Measurements from ENCODE around the gene ZNF526.

Gene ZNF526

GRCh38 chr19:42268142-42268703 lies 48.1 kb downstream of the ZNF526 start:
- DNase-seq: peak; percentile 96

DNA sequence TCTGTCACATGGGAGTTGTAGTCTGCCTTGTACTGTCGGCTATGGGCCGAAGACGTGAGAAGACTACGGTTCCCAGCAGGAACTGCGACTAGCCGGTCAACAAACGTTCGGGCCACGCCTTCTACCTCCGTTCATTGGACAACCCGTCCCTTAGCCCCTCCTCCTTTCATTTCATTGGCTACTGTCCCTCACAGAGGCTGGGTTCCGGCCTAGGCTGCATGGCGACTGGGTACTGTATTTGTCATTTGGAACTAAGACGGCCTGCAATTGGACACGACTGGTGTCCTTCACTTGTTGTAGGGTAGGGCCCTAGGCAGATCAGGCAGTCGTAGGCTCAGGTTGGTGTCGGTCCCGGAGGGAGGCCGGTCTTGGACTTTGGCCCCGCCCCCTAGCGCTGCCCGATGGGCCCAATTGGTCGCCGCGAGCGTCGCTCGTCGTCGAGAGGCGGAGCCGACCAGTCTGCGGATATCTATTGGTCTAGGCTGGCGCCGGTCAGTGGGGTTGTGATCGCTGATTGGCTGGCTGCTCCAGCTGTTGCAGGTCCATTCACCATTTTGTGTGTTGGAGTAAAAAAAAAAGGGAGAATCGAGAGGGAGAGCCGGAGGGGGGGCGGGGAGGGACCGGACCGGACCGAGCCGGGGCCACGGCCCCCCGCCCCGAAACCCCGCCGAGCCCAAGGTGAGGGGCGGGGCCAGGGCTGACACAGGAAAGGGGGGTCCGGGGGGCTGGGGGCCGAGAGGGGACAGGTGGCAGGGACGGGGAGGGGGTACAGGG lies 48.8 kb downstream of the ZNF526 start, which contains the start of gene CIC:
Gene CIC, plus strand, starts transcription at position 549 of the 774 bp plus-strand sequence. CDS start 2,532 bp downstream, outside the sequence.
- peak; percentile 99 for DNase-seq

GRCh38 chr19:42269478-42270345 lies 49.6 kb downstream of the ZNF526 start:
- DNase-seq: peak; percentile 18

DNA sequence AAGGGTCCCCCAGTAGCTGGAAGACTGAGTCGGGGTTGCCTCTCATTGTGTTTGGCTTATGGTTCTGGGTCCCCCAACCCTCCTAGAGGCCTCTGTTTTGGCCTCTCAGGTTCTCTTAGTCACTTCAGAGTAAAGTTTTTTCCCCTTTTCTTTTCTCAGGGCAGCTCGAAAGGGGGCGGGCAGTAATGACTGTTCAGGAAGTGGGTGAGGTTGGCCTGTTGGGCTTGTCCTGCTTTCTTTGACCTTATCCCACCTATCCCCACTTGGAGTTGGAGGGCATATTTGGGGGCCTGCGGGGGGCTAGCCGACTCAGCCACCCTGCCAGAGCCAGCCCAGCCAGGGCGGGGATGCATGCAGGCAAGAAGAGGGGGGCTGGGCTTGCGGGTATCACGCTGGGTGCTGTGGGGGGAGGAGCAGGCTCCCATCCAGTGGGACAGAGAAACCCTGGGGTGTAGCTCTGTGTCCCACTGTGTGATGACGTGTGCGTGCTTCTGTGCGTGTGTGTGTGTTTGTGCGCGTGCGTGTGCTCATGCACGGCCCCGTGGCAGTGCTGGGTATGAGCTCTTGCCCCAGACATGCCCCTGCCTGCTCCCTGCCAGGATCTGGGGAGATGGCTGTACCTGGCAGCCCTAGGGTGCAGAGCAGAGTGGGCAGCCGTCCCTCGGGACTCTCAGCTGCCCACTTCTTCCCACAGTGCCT lies 50.4 kb downstream of the ZNF526 start:
- DNase-seq: peak; percentile 50

DNA sequence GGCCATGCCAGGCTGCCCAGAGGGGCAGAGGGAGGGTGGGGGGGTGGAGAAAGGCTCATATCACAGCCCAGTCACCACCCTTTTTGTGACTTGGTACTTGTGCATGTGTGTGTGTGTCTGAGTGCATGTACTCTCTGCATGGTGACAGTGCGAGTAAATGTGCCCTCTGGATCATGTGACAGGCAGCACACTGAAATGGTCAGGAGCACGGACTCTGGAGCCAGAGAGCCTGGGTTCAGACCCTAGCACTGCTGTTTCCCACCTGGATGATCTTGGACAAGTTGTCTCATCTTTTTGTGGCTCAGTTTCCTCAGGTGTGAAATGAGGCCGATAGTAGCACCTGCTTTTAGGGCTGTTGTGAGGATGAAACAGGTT lies 50.9 kb downstream of the ZNF526 start:
- DNase-seq: no peak

DNA sequence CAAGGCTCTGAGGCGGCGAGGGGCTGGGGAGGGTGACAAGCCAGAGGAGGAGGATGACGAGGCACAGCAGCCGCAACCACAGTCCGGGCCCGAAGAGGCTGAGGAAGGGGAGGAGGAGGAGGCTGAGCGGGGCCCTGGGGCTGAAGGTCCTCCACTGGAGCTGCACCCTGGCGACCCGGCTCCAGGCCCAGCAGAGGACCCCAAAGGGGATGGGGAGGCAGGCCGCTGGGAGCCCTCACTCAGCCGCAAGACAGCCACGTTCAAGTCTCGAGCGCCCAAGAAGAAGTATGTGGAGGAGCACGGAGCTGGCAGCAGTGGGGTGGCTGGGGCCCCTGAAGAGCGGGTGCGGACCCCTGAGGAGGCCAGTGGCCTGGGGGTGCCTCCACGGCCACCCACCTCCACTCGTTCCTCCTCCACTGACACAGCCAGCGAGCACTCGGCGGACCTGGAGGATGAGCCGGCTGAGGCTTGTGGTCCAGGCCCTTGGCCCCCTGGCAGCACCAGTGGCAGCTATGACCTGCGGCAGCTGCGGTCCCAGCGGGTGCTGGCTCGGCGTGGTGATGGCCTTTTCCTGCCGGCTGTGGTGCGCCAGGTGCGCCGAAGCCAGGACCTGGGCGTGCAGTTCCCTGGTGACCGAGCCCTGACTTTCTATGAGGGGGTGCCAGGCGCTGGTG lies 51.9 kb downstream of the ZNF526 start:
- DNase-seq: peak; percentile 15

GRCh38 chr19:42272535-42272897 lies 52.4 kb downstream of the ZNF526 start:
- DNase-seq: no peak

DNA sequence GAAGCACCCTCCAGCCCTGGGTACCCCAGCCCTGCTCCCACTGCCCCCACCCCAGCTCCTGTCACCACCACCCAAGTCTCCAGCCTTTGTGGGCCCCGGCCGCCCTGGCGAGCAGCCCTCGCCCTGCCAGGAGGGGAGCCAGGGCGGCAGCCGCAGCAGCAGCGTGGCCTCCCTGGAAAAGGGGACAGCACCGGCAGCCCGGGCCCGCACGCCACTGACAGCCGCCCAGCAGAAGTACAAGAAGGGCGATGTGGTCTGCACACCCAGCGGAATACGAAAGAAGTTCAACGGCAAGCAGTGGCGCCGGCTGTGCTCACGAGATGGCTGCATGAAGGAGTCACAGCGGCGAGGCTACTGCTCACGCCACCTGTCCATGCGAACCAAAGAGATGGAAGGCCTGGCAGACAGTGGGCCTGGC lies 52.9 kb downstream of the ZNF526 start:
- DNase-seq: peak; percentile 14

DNA sequence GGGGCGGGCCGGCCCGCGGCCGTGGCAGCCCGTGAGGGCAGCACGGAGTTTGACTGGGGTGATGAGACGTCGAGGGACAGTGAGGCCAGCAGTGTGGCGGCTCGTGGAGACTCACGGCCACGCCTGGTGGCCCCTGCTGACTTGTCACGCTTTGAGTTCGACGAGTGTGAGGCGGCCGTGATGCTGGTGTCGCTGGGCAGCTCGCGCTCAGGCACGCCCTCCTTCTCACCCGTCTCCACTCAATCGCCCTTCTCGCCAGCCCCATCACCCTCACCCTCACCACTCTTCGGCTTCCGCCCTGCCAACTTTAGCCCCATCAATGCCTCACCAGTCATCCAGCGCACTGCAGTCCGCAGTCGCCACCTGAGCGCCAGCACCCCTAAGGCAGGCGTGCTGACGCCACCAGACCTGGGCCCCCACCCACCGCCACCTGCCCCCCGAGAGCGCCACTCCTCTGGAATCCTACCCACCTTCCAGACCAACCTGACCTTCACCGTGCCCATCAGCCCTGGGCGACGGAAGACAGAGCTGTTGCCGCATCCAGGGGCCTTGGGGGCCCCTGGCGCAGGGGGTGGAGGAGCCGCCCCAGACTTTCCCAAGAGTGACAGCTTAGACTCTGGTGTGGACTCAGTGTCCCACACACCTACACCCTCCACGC lies 53.4 kb downstream of the ZNF526 start:
- no peak for DNase-seq

GRCh38 chr19:42274065-42274682 lies 54.1 kb downstream of the ZNF526 start:
- DNase-seq: no peak

GRCh38 chr19:42275103-42275502 lies 55.0 kb downstream of the ZNF526 start:
- no peak for DNase-seq

DNA sequence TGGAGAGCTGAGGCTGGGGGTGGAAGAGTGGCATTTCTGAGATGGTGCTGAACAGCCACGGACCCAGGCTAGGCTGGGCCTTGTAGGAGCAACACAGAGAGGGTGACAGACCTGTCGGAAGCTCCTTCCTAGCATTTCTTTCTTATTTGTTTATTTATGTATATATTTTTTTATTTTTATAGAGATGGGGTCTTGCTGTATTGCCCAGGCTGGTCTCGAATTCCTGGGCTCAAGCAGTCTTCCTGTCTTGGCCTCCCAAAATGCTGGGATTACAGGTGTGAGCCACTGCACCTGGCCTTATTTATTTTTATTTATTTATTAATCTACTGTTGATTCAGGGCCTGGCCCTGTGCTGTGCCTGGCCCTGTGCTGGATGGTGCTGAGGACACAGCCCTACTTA lies 55.4 kb downstream of the ZNF526 start:
- no peak for DNase-seq

DNA sequence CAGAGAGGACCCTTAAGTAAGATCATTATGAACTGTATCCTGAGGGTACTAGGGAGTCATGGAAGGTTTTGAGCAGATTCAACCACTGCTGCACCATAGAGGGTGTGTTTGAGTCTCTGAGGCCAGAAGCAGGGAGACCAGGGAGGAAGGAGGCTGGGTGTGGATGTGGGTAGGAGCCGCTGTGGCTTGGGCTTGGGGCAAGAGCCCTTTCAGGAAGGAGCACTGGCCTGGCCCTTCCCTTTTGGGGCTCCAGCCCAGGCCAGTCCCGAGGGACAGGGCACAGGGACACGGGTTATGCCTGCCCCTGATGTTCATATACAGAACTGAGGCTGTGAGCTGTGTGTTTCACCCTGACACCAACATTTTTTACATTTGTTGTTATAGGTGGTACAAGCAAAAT lies 56.2 kb downstream of the ZNF526 start:
- no peak for DNase-seq

- no peak for DNase-seq
Measured at GRCh38 chr19:42276821-42277220, 56.7 kb downstream of the ZNF526 start.
